ENCODE results near the gene ABHD12.

GRCh38 chr20:25328954-25329498 is 61.6 kb downstream of the ABHD12 start:
- no peak for TF ChIP-seq CTCF (conservative IDR thresholded peaks at IDR 0.05 in 1 of 2, IDR thresholded peaks at IDR 0.05 in 1 of 2; ENCODE audit: low read depth in 1 of 2, low read length in 2 of 2)
- no peak for TF ChIP-seq EZH2 (IDR thresholded peaks at IDR 0.05; ENCODE audit: low read length, missing control alignments)
